GM23248 (cell line): ENCODE data around the gene EYA3. TPM values are rescaled to one million over a fixed set of nuclear protein-coding genes. Genes with fewer than 3 reads are reported as not detected.

Experiments used
- DNase-seq: peaks from one replicate; pipeline ENCODE4 v3.0.0-alpha.2; 2015
- H2AFZ ChIP-seq: fragments of 200-600 bp; sonication (generic); 2 replicates; pipeline ENCODE4 v1.6.1; 2016; ENCODE audit warnings: antibody characterized with exemption
- H3F3A ChIP-seq: fragments of 200-600 bp; sonication (generic); 2 replicates; pipeline ENCODE4 v1.6.1; 2016; ENCODE audit warnings: mild to moderate bottlenecking, antibody characterized with exemption, mixed run types; ENCODE audit not compliant: insufficient read depth
- H3K27ac ChIP-seq: fragments of 200-600 bp; sonication (generic); 2 replicates; pipeline ENCODE4 v1.5.1; 2016; ENCODE audit warnings: mild to moderate bottlenecking
- H3K27me3 ChIP-seq: fragments of 200-600 bp; sonication (generic); replicated peaks from 2 replicates; pipeline ENCODE4 v1.6.1; 2016; ENCODE audit warnings: mild to moderate bottlenecking; ENCODE audit not compliant: insufficient read depth
- H3K36me3 ChIP-seq: fragments of 200-600 bp; sonication (generic); 2 replicates; pipeline ENCODE4 v1.6.1; 2016; ENCODE audit warnings: low read depth, mild to moderate bottlenecking
- H3K4me1 ChIP-seq: fragments of 200-600 bp; sonication (generic); 2 replicates; pipeline ENCODE4 v1.6.1; 2016; ENCODE audit warnings: mild to moderate bottlenecking; ENCODE audit not compliant: insufficient read depth
- H3K4me2 ChIP-seq: fragments of 200-600 bp; sonication (generic); one replicate; pipeline ENCODE4 v1.6.1; 2016; ENCODE audit warnings: mild to moderate bottlenecking; ENCODE audit not compliant: unreplicated experiment
- H3K4me3 ChIP-seq: fragments of 200-600 bp; sonication (generic); 2 replicates; pipeline ENCODE4 v1.5.1; 2016; ENCODE audit warnings: mild to moderate bottlenecking
- H3K79me2 ChIP-seq: fragments of 200-600 bp; sonication (generic); 2 replicates; pipeline ENCODE4 v1.6.1; 2016; ENCODE audit warnings: mild to moderate bottlenecking; ENCODE audit not compliant: insufficient read depth
- H3K9ac ChIP-seq: fragments of 200-600 bp; sonication (generic); 2 replicates; pipeline ENCODE4 v1.6.1; 2016; ENCODE audit warnings: mild to moderate bottlenecking
- H3K9me2 ChIP-seq: fragments of 200-600 bp; sonication (generic); 2 replicates; pipeline ENCODE4 v1.6.1; 2016; ENCODE audit warnings: mixed run types, mild to moderate bottlenecking, moderate library complexity; ENCODE audit not compliant: insufficient read depth
- H3K9me3 ChIP-seq: fragments of 200-600 bp; sonication (generic); one replicate; pipeline ENCODE4 v1.6.1; 2017; ENCODE audit warnings: low read depth
- H4K20me1 ChIP-seq: fragments of 200-600 bp; sonication (generic); 2 replicates; pipeline ENCODE4 v1.6.0; 2016; ENCODE audit not compliant: insufficient read depth
- EZH2 ChIP-seq: fragments of 200-600 bp; sonication (generic); IDR thresholded peaks from 2 replicates; pipeline ENCODE4 v1.6.1; 2018; ENCODE audit warnings: antibody characterized with exemption, mild to moderate bottlenecking; ENCODE audit not compliant: insufficient read depth, poor library complexity, severe bottlenecking
- EZH2phosphoT487 ChIP-seq: fragments of 200-600 bp; sonication (generic); IDR thresholded peaks from 2 replicates; pipeline ENCODE4 v1.6.1; 2018; ENCODE audit warnings: antibody characterized with exemption, moderate library complexity, mild to moderate bottlenecking, low read depth; ENCODE audit not compliant: insufficient read depth
- WGBS, 2 experiments: methylation state at CpG; one replicate each; pipeline ENCODE4 v1.1.6; 2015 to 2017; ENCODE audit warnings: low lambda C conversion rate in 2 of 2, low coverage in 1 of 2; ENCODE audit errors: missing lambda C conversion rate in 2 of 2; 5-methylcytosine and 5-hydroxymethylcytosine counted together
- in situ Hi-C: fragments of 300-500 bp; cut with MboI; formaldehyde crosslinking; loops from 2 replicates; pipeline ENCODE4 v1.15.0; 2020
- polyA plus RNA-seq: library from polyadenylated mRNA; unstranded; fragments of >200 nt; fragmentation: Nextera tagmentation; extraction: Ambion mirVana; gene quantifications from 2 replicates; pipeline ENCODE4 v1.2.1, GENCODE V29; 2016
- total RNA-seq: library from RNA; depleted of rRNA; stranded (reverse); fragments of >200 nt; shearing (Covaris generic); gene quantifications from 2 replicates; pipeline ENCODE4 v1.2.3, GENCODE V29; 2014

The EYA3 gene
- total and polyA plus RNA-seq, 2 experiments from 2014 or later, result 9.1 to 16.9 TPM

DNA sequence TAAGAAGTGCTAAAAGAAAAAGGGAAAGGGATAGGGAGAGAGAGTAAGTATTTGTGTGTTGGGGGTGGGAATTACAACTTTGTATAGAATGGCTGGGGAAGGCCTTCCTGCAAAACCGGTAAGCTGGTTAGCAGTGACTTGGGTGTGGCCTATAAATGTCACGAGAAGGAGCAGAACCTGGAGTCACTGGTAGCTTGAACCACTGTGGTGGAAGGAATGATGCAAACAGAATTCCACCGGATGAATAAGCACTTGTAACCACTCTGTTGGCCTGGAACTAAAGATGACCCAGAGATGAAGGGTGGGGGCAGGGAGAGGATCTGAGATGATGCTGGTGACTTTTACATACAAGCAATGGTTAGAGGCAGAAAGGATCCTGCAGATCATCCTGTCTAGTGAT, 119.7 kb downstream of the EYA3 start:
- Histone ChIP-seq H3K79me2 (peaks cover 4% of the 10 kb centered on the region; the same call in 1 of the 2 replicates), H4K20me1 (no peaks in the 10 kb centered on the region), H3K27ac (peak overlapping the region; percentile 99), H3K36me3 (no peaks in the 10 kb centered on the region), H3F3A (peaks cover 41% of the 10 kb centered on the region), H2AFZ (no peak overlapping the region; the same call in 1 of the 2 replicates), H3K27me3 (no peaks in the 10 kb centered on the region), H3K9me3 (no peaks in the 10 kb centered on the region), H3K4me2 (peak overlapping the region; percentile 48), H3K9ac (peak overlapping the region; percentile 81), H3K4me3 (no peak overlapping the region), H3K9me2 (no peaks in the 10 kb centered on the region), H3K4me1 (peaks cover 50% of the 10 kb centered on the region)
- in situ Hi-C loops, result no loop called here
- TF ChIP-seq EZH2phosphoT487, result no peak
- no peak for TF ChIP-seq EZH2
- peak; percentile 97 for DNase-seq
- WGBS, 2 experiments, result 0% methylated on average over 3 of the region's 3 CpGs

DNA sequence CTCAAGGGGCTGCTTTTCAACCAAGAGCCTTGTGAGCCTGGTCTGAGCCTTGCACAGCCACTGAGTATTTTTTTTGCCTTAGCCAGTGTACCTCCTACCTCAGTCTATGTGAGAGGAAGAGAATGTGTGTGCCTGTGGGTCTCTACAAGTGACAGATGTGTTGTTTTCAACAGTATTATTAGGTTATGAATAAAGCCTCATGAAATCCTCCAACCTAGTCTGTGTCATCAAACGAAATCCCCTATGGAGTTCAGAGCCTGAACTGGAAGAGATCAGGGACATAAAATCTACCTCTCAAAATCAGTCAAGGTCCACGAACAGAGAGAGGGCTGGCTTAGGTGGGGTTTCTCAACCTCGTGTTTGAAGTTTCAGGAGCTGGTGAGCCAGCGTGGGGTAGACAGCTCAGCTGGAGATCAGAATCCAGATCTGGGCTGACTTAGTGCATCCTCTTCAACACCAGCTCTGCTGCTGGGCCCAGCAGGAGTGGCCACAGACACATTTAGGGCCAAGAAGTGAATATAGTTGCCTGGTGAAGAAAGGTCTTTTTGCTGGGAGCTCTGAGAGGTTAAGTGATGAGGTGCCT, 120.4 kb downstream of the EYA3 start:
- Histone ChIP-seq H3K9me2 (no peaks in the 10 kb centered on the region), H3K4me2 (peak overlapping the region; percentile 40), H2AFZ (no peak overlapping the region; the same call in 1 of the 2 replicates), H3K9ac (peak overlapping the region; percentile 81), H3K36me3 (no peaks in the 10 kb centered on the region), H4K20me1 (no peaks in the 10 kb centered on the region), H3F3A (peaks cover 41% of the 10 kb centered on the region), H3K9me3 (no peaks in the 10 kb centered on the region), H3K4me3 (no peak overlapping the region), H3K79me2 (peaks cover 11% of the 10 kb centered on the region), H3K27me3 (no peaks in the 10 kb centered on the region), H3K4me1 (peaks cover 50% of the 10 kb centered on the region), H3K27ac (peak overlapping the region; percentile 99)
- no peak for TF ChIP-seq EZH2
- 85 to 90% methylated on average over 4 of the region's 4 CpGs for WGBS, 2 experiments
- peak; percentile 46 for DNase-seq
- in situ Hi-C loops, result no loop called here

DNA sequence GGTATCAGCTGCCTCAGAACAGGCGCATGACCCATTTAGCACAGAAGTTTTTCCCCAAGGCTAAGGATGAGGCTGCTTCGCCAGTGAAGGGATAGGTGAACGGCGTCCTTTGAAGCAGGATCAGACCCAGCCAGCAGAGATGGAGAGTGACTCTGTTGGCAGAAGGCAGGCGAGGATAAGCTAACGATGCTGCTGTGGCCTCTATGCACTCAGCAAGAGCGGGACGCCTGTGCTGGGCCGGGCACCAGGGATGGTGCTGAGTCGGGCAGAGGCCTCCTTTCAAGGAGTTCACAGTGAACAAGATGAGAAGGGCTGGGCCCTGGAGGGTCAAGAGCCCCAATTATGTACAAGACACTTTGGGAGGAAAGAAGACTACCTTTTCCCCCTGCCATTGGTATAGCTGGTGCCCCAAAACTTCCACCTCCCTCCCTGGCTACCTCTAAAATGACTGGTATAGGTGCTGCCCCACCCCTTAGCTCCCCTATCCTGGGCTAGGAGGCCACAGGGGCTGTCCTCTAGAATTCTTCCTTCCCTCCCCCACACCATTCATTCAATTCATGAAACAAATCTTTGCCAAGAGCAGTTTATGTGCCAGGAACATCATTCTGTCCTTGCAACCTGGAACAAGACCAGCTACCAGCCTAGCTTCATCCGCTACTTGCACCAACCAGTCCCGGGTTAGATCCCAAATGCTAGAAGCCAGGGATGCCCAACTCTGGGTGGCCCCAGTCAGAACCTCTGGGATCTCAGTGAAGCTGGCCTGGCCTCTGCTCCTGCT, 121.1 kb downstream of the EYA3 start:
- Histone ChIP-seq H3K4me2 (peak overlapping the region; percentile 40), H3K9ac (peak overlapping the region; percentile 81), H3K27me3 (no peaks in the 10 kb centered on the region), H3K79me2 (peaks cover 17% of the 10 kb centered on the region), H3K27ac (peak overlapping the region; percentile 99), H3K4me1 (peaks cover 50% of the 10 kb centered on the region), H3K9me2 (no peaks in the 10 kb centered on the region), H3K4me3 (no peak overlapping the region), H3K36me3 (no peaks in the 10 kb centered on the region), H3F3A (peaks cover 41% of the 10 kb centered on the region), H3K9me3 (no peaks in the 10 kb centered on the region), H4K20me1 (no peaks in the 10 kb centered on the region), H2AFZ (no peak overlapping the region)
- DNase-seq, result no peak
- in situ Hi-C loops, result no loop called here
- 90 to 95% methylated on average over 12 of the region's 12 CpGs for WGBS, 2 experiments
- TF ChIP-seq EZH2phosphoT487 (no peak), EZH2 (no peak)

DNA sequence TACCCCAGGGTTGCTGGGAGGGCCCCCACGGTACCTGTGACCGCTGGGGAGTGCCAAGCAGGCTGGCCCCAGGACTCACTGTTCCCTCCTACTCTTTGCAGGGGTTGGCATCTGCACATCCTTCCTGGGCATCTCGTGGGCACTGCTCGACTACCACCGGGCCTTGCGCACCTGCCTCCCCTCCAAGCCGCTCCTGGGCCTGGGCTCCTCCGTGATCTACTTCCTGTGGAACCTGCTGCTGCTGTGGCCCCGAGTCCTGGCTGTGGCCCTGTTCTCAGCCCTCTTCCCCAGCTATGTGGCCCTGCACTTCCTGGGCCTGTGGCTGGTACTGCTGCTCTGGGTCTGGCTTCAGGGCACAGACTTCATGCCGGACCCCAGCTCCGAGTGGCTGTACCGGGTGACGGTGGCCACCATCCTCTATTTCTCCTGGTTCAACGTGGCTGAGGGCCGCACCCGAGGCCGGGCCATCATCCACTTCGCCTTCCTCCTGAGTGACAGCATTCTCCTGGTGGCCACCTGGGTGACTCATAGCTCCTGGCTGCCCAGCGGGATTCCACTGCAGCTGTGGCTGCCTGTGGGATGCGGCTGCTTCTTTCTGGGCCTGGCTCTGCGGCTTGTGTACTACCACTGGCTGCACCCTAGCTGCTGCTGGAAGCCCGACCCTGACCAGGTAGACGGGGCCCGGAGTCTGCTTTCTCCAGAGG, 121.9 kb downstream of the EYA3 start:
- no peak overlapping the region for H3K4me2 ChIP-seq
- peaks cover 49% of the 10 kb centered on the region for H3K4me1 ChIP-seq
- H3K9ac ChIP-seq, result no peak overlapping the region
- no peaks in the 10 kb centered on the region for H4K20me1 ChIP-seq
- in situ Hi-C loops, result no loop called here
- no peaks in the 10 kb centered on the region for H3K9me3 ChIP-seq
- peaks cover 34% of the 10 kb centered on the region for H3F3A ChIP-seq
- H3K36me3 ChIP-seq, result no peaks in the 10 kb centered on the region
- TF ChIP-seq EZH2phosphoT487 (no peak), EZH2 (no peak)
- 92 to 94% methylated on average over 24 of the region's 24 CpGs for WGBS, 2 experiments
- no peak overlapping the region for H3K27ac ChIP-seq
- H3K9me2 ChIP-seq, result no peaks in the 10 kb centered on the region
- no peaks in the 10 kb centered on the region for H3K27me3 ChIP-seq
- H3K4me3 ChIP-seq, result no peak overlapping the region
- H2AFZ ChIP-seq, result no peak overlapping the region
- DNase-seq, result no peak
- peaks cover 25% of the 10 kb centered on the region for H3K79me2 ChIP-seq
